ENCODE measurements around the gene PLCB4.

Gene PLCB4

GRCh38 chr20:9061434-9061833 is 7.5 kb upstream of the PLCB4 start:
- no peak for DNase-seq (ENCODE audit: low spot score)

- no peak for DNase-seq (ENCODE audit: low spot score)
These were observed 6.8 kb upstream of the PLCB4 start for GRCh38 chr20:9062066-9062465.

- DNase-seq (ENCODE audit: low spot score), result no peak
These were observed 2.7 kb upstream of the PLCB4 start for GRCh38 chr20:9066191-9066590.

DNA sequence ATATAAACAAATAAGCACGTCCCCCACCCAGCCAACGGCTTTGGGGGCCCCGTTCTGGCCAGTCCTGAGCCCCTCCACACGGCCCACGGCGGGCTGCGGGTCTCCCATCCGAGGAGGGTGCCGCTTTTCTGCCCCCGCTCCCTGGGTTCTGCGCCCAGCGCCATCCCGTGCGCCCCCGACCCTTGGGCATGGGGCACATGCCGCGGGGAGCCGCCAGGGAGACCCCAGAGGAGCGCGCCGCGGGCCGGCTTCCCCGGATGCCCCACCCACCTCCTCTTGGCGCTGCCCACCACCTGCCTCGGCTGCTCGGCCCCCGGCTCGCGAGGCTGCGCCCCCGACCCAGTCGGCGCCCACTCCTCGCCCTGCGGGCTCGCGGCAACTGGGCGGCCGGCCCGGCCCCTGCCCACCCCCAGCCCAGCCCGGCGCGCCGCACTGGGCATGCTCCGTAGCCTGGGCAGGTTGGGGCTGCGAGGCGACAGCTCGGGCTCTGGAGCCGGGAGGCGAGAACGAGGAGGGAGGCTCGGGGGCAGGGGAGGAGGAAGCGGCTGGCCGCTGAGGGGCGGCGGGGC is 570 bp upstream of the PLCB4 start:
- peak; percentile 81 for DNase-seq (ENCODE audit: low spot score)

GRCh38 chr20:9070304-9070703 is 1.4 kb downstream of the PLCB4 start:
- no peak for DNase-seq (ENCODE audit: low spot score)

DNA sequence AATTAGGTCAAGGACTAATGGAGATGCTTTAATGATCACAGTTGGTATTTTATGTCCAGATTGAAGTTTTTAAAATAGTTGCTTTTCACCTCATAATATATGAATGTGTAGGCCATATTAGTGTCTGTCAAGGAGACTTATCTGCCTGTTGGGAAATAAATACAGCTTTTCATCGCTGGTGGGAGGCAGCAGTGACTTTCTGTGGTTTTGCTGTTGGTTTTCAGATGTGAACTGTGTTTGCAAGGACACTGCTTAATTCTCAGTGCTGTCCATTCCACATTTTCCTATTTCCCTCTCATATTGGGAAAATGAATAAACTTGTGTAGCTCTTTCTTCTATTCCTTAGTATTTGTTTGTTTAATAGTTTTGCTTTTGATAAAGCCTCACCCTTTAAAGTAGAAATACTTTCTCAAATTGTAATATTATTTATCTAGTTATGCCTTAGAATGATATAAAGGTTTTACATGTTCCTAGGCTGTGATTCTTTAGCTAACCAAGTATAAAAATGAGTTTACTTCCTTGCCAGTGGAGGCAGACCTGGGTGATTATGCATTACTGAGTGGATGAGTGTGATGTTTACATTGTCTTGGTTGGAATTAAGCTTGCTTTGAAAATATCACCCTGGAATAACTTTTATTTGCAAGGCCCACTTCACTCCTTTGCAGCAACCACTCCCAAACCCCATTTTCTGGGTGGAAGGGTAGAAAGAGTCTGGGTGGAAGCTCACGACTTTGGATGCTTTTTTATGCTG is 3.3 kb downstream of the PLCB4 start:
- no peak for DNase-seq (ENCODE audit: low spot score)

DNA sequence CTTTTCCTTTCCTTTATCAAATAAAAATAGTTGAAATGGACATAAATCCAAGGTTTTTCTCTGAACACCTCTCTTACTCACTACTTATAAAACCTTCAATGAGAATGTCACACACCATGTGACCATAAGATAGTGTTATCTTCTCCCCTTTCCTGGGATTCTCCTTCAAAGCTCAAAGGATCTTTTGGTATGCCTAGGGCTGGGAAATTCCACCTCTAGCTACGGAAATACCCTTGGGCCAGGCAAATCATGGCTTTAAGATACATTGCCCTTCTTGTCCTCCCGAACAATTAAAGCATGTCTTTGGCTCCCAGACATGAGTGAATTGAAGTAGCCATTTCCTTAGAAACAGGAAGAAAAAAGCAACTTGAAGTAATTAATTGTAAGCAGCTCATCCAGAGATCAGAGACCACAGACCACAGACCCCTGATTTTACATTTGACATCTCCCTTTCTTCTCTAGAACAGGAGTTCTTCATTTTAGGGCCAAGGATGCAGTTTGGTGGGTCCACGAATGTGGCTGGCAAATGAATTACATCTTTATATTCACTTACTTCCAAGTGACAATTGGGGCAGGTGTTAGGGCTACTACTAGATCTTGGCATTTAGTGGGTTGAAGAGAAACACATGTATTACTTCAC is 4.1 kb downstream of the PLCB4 start:
- no peak for DNase-seq (ENCODE audit: low spot score)

DNA sequence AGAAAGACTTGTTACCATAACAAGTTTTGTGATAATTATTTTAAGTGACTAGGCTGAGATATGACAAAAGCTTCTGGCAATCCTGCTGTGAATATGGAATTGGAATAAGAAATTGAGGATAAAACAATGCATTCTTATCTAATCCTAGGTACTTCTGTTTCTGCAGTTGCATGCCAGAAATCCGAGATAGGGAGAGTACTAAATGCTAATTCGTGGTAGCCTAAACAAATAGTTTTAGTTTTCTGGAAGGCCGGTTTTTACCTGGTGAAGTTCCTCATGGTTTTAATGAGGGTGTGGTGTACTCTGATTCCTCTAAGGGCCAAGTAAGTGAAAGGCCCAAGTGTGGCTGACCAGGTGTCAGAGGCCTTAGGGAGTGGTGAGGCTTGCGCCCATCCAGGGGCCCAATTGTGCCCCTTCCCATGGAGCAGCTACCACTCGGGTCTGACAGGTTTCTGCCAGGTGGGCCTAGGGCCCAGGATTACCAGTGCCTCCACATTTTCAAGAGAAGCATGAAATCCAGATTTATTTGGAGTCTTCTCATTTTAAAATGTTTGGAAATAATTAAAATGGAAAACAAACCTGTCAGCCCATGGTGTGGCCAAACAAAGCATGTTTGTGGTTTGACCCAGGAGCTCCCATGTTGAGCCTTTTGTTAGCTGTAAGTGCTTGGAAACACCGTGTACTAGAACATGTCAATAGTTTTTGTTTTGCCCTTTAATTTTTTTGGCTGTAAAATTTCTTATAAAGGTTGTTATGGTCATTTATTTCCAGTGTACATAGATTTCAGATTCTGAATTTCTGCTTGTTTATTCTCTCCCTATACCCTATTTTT is 6.6 kb downstream of the PLCB4 start:
- no peak for DNase-seq (ENCODE audit: low spot score)

GRCh38 chr20:9076440-9076839 is 7.6 kb downstream of the PLCB4 start:
- DNase-seq (ENCODE audit: low spot score), result no peak

- DNase-seq (ENCODE audit: low spot score), result no peak
These were observed 10.2 kb downstream of the PLCB4 start for GRCh38 chr20:9078826-9079731.

DNA sequence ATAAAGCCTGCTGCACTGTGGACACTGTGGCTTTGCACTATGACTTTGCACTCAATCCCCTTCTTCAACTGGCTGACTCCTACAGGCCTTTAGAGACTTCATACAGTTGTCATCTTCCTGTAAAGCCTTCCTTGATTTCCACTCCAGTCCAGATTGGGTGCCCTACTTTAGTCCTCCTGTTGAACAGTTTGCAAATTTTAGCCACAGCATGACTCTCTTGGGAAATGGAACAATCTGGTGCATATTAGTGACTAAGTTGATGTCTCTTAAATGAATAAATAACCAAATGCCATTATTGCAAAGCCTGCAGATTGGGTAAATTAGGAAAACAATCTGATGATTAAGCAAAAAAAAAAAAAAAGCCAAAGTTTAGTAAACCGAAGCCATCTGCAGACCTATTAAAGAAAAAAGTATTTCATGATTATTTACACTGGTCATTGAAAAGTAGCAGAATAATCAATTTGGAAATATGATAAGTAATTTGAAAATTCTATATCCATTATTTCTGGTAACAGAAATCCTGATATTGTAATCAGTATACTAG is 12.6 kb downstream of the PLCB4 start:
- DNase-seq (ENCODE audit: low spot score), result no peak

DNA sequence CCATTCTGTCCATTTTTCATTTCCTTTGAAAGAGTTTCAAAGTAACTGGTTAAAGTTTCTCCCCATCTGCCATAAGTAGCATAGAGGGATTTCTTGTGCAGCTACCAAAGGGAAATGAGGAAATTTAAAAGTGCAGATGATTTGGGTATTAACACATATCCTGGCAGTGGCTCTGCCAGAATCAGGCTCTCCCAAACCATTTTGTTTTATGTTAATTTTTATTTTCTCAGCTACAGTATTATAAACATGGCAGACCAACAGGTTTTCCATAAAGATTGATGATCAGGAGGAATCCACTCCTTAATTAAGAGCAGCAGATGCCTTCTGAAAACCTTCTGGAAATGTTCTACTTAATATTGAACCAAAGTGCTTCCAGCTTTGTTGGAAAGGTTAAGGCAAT is 13.9 kb downstream of the PLCB4 start:
- DNase-seq (ENCODE audit: low spot score), result no peak

- DNase-seq (ENCODE audit: low spot score), result no peak
These were observed 18.8 kb downstream of the PLCB4 start for GRCh38 chr20:9087531-9088217.

DNA sequence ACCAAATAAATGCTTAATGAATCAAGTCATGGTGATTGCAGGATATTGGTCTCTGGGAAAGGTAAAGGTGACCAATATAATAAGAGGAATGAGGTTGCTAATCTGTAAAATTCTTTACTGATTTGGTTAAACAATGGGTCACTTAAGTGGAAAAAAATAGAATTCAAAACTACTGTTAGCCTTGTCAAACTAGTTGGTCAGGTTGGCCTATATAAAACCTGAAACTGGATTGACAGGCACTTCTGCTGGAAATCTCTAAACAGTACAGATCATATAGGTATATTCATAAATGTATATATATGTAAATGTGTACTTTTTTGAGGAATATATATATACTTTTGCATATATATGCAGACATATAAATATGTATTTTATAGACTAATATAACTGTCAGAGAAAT is 19.7 kb downstream of the PLCB4 start:
- no peak for DNase-seq (ENCODE audit: low spot score)

DNA sequence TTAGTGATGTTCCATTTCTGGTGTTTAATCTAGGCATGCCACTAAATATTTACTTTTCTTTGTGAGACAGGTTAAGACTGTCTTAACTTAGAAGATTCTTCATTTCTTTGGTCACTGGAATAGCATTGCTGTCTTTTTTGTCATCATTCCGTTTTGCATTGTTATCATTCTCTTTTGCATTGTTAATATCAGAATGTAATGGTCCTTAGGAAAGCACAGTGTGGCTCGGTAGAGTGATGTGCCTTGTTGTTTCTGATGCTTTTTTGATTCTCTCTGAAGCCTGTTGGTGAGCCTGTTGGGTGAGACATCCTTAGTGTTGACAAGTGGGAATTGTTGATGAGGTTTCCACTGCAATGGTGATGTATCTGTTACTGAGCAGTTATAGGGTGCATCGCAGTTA is 23.2 kb downstream of the PLCB4 start:
- no peak for DNase-seq (ENCODE audit: low spot score)

GRCh38 chr20:9092655-9093054 is 23.8 kb downstream of the PLCB4 start:
- no peak for DNase-seq (ENCODE audit: low spot score)

GRCh38 chr20:9093218-9093957 is 24.5 kb downstream of the PLCB4 start:
- DNase-seq (ENCODE audit: low spot score), result no peak

DNA sequence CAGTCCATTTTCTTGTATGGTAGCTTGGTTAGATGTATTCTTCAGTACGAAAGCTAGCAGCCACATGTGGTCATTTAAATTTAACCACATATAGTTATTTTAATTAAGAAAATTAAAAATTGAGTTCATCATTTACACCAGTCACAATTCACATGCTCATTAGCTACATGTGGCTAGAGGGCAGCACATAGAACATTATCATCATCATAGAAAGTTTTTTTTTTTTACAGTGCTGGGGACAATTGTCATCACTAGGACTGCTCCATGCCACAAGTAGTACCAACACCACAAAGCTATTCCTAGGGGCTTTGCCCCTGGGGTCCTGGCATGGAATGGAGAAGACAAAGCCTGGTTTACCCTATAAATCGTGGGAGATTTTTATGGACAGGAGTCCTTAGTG is 30.5 kb downstream of the PLCB4 start:
- no peak for DNase-seq (ENCODE audit: low spot score)

DNA sequence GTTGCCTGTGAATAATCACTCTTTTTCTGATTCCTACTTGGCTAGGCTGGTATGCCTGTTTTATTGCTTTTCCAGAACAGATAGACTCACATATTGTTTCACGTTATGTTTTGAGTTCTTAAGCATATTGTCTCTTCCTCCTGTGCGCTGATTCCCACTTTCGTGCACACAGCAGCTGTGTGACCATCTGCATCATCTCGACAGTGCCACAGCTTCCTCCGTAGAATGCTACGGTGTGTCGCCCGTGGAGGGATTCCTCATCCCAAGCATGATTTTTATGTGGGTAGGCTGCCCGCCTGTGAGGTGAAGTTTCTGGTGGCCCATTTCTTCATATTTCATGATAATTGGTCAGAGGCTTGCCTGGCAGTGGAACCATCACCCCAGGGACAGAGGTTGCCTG is 31.8 kb downstream of the PLCB4 start:
- no peak for DNase-seq (ENCODE audit: low spot score)

- no peak for DNase-seq (ENCODE audit: low spot score)
These were observed 33.6 kb downstream of the PLCB4 start for GRCh38 chr20:9102456-9102855.
